Keratinocyte (primary cell): ENCODE data around the gene TECTB. TPM values are rescaled to one million over a fixed set of nuclear protein-coding genes. Genes with fewer than 3 reads are reported as not detected.

Experiments
- DNase-seq: peaks from one replicate; pipeline ENCODE4 v3.0.0-alpha.2; 2011; ENCODE audit warnings: low read depth, missing footprints, low spot score
- FAIRE-seq: peaks from 2 replicates; lab custom pipeline; 2011; peaks lifted over from hg19 to GRCh38; lab: Jason Lieb, UNC
- H2AFZ ChIP-seq: 2 replicates; pipeline ENCODE4 v1.6.0; 2012; ENCODE audit warnings: low read length, control low read depth, inconsistent platforms; ENCODE audit not compliant: control insufficient read depth
- H3K27ac ChIP-seq: 2 replicates; pipeline ENCODE4 v1.5.1; 2011; ENCODE audit warnings: low read length; ENCODE audit not compliant: control insufficient read depth, insufficient read depth
- H3K27me3 ChIP-seq: 3 replicates; pipeline ENCODE4 v1.6.0; 2011; ENCODE audit warnings: low read length; ENCODE audit not compliant: control insufficient read depth, insufficient read depth; ENCODE audit errors: extremely low read depth
- H3K36me3 ChIP-seq, 2 experiments: 2 replicates in 1 of 2; 3 replicates in 1 of 2; pipeline ENCODE4 v1.5.1; 2011; ENCODE audit warnings: low read length in 2 of 2, mild to moderate bottlenecking in 1 of 2; ENCODE audit not compliant: control insufficient read depth in 2 of 2, insufficient read depth in 2 of 2; ENCODE audit errors: extremely low read depth in 1 of 2
- H3K4me1 ChIP-seq: 3 replicates; pipeline ENCODE4 v1.5.1; 2011; ENCODE audit warnings: low read length; ENCODE audit not compliant: control insufficient read depth, insufficient read depth; ENCODE audit errors: extremely low read depth
- H3K4me2 ChIP-seq: 3 replicates; pipeline ENCODE4 v1.6.0; 2011; ENCODE audit warnings: low read depth, low read length; ENCODE audit not compliant: control insufficient read depth, insufficient read depth; ENCODE audit errors: extremely low read depth
- H3K4me3 ChIP-seq, 3 experiments: fragments of 200-600 bp in 1 of 3; sonication (generic) in 1 of 3; 2 replicates in 2 of 3; 3 replicates in 1 of 3; pipeline ENCODE4 v1.5.1; 2011 to 2016; ENCODE audit warnings: low read length in 3 of 3, mild to moderate bottlenecking in 3 of 3, control low read depth in 2 of 3, inconsistent platforms in 1 of 3, low read depth in 1 of 3, mixed read lengths in 1 of 3, mixed run types in 1 of 3, moderate library complexity in 1 of 3; ENCODE audit not compliant: control insufficient read depth in 2 of 3, insufficient read depth in 2 of 3; ENCODE audit errors: extremely low read depth in 1 of 3
- H3K79me2 ChIP-seq: 2 replicates; pipeline ENCODE4 v1.6.0; 2012; ENCODE audit warnings: low read length; ENCODE audit not compliant: control insufficient read depth, insufficient read depth
- H3K9ac ChIP-seq: 3 replicates; pipeline ENCODE4 v1.6.0; 2011; ENCODE audit warnings: low read length; ENCODE audit not compliant: control insufficient read depth, insufficient read depth; ENCODE audit errors: extremely low read depth
- H3K9me1 ChIP-seq: 3 replicates; pipeline ENCODE4 v1.6.0; 2011; ENCODE audit warnings: low read length; ENCODE audit not compliant: control insufficient read depth, insufficient read depth; ENCODE audit errors: extremely low read depth
- H3K9me3 ChIP-seq: 2 replicates; pipeline ENCODE4 v1.5.1; 2012; ENCODE audit warnings: low read depth, low read length; ENCODE audit not compliant: control insufficient read depth
- H4K20me1 ChIP-seq: 3 replicates; pipeline ENCODE4 v1.6.0; 2011; ENCODE audit warnings: low read length; ENCODE audit not compliant: control insufficient read depth, insufficient read depth; ENCODE audit errors: extremely low read depth
- CTCF ChIP-seq, 3 experiments: IDR thresholded peaks in 1 of 3; conservative IDR thresholded peaks in 1 of 3; optimal IDR thresholded peaks in 1 of 3; 2 replicates in 2 of 3; 3 replicates in 1 of 3; pipeline versions ENCODE3 to v1.5.1; 2011; ENCODE audit warnings: low read length in 3 of 3, mild to moderate bottlenecking in 3 of 3, moderate library complexity in 2 of 3, control low read depth in 1 of 3, inconsistent platforms in 1 of 3; ENCODE audit not compliant: insufficient read depth in 2 of 3; ENCODE audit errors: extremely low read depth in 1 of 3
- EZH2 ChIP-seq: IDR thresholded peaks from one replicate; pipeline ENCODE4 v1.6.1; 2012; ENCODE audit warnings: inconsistent platforms, mild to moderate bottlenecking, low read length, moderate library complexity
- dilution Hi-C: fragments of 300-500 bp; cut with MboI; formaldehyde crosslinking; loops from one replicate; pipeline ENCODE4 v1.7.0; 2020; ENCODE audit warnings: low sequenced_read_pairs; ENCODE audit not compliant: extremely low pct_ligation_motif_present
- polyA plus RNA-seq, 5 experiments: library from polyadenylated mRNA; depleted of rRNA in 3 of 5; stranded (reverse) in 3 of 5; stranded (forward) in 1 of 5; unstranded in 1 of 5; fragments of >200 nt; gene quantifications; 1 replicate in 1 of 5; 2 replicates in 3 of 5; 3 replicates in 1 of 5; pipeline versions ENCODE4 v1.2.1 to v1.2.3, GENCODE V29; 2011 to 2012; ENCODE audit warnings: missing spikeins in 2 of 5, low read depth in 1 of 5, low replicate concordance in 1 of 5

TECTB gene
- polyA plus RNA-seq, 1 donor (not counting 4 experiments of a cell fraction or from before 2014, with no cell fraction given) = not detected

- Histone ChIP-seq H3K4me3 (no peak overlapping the region), H2AFZ (no peak overlapping the region), H3K9ac (no peak overlapping the region), H3K9me3 (no peaks in the 10 kb centered on the region), H3K4me2 (no peak overlapping the region), H3K27ac (no peak overlapping the region), H3K9me1 (no peaks in the 10 kb centered on the region), H3K79me2 (no peaks in the 10 kb centered on the region), H3K4me1 (no peaks in the 10 kb centered on the region), H3K27me3 (no peaks in the 10 kb centered on the region), H3K36me3 (no peaks in the 10 kb centered on the region), H4K20me1 (no peaks in the 10 kb centered on the region)
- FAIRE-seq (peak; percentile 34), DNase-seq (peak; percentile 9)
- dilution Hi-C loops = loop anchor here (25.0 kb wide), 1 partner anchor 153 kb away; no protein-coding TSS in a partner anchor
- no peak for TF ChIP-seq EZH2
- TF ChIP-seq CTCF (optimal IDR thresholded peaks at IDR 0.05 in 1 of 3, IDR thresholded peaks at IDR 0.05 in 1 of 3, conservative IDR thresholded peaks at IDR 0.05 in 1 of 3; ENCODE audit: extremely low read depth in 1 of 3, insufficient read depth in 2 of 3, low read length in 3 of 3) = peak; percentile 76 to 86 (median 85)
Measured at GRCh38 chr10:112314822-112315474, 31.7 kb downstream of the TECTB start.

GRCh38 chr10:112327678-112328077, 44.5 kb downstream of the TECTB start:
- H3K9me3 ChIP-seq = no peaks in the 10 kb centered on the region
- no peaks in the 10 kb centered on the region for H3K4me1 ChIP-seq
- no peaks in the 10 kb centered on the region for H3K27me3 ChIP-seq
- DNase-seq (no peak), FAIRE-seq (no peak)
- dilution Hi-C loops = no loop called here
- no peaks in the 10 kb centered on the region for H3K79me2 ChIP-seq
- TF ChIP-seq EZH2 = no peak
- no peak for TF ChIP-seq CTCF (optimal IDR thresholded peaks at IDR 0.05 in 1 of 3, IDR thresholded peaks at IDR 0.05 in 1 of 3, conservative IDR thresholded peaks at IDR 0.05 in 1 of 3; ENCODE audit: extremely low read depth in 1 of 3, insufficient read depth in 2 of 3, low read length in 3 of 3)
- H3K9ac ChIP-seq = no peak overlapping the region
- no peak overlapping the region for H3K27ac ChIP-seq
- H3K36me3 ChIP-seq = no peaks in the 10 kb centered on the region
- no peak overlapping the region for H3K4me2 ChIP-seq
- no peaks in the 10 kb centered on the region for H3K9me1 ChIP-seq
- H2AFZ ChIP-seq = no peak overlapping the region
- H3K4me3 ChIP-seq = no peak overlapping the region
- no peaks in the 10 kb centered on the region for H4K20me1 ChIP-seq
